Adrenal gland (tissue), 12 donors: ENCODE results near the gene CAMKK1. TPM values are rescaled to one million over a fixed set of nuclear protein-coding genes. Genes with fewer than 3 reads are reported as not detected.
A peak's percentile ranks its signal among the peaks of the same experiment; 100 is the strongest.

ENCODE experiments used
- DNase-seq, 7 donors: peaks; one replicate each; pipeline ENCODE4 v3.0.0-alpha.2; 2019 to 2020
- H3K27ac ChIP-seq, 5 donors: fragments of 200-600 bp; sonication (generic) in 4 of 5; 1 replicate in 3 of 5; 2 replicates in 2 of 5; pipeline versions ENCODE4 v1.5.1 to v1.8.0; 2016 to 2020; ENCODE audit warnings: mild to moderate bottlenecking in 1 of 5
- H3K27me3 ChIP-seq: fragments of 200-600 bp; 2 replicates; pipeline ENCODE4 v1.8.0; 2021
- H3K36me3 ChIP-seq, 2 donors: fragments of 200-600 bp; replicated peaks in 1 of 2; 1 replicate in 1 of 2; 2 replicates in 1 of 2; pipeline versions ENCODE4 v1.5.1 to v1.8.0; 2018 to 2022
- H3K4me1 ChIP-seq, 2 donors: fragments of 200-600 bp; replicated peaks in 1 of 2; 1 replicate in 1 of 2; 2 replicates in 1 of 2; pipeline versions ENCODE4 v1.5.1 to v1.8.0; 2018 to 2021
- H3K4me3 ChIP-seq, 4 donors: fragments of 200-600 bp; sonication (generic) in 3 of 4; one replicate each; pipeline ENCODE4 v1.5.1; 2016 to 2018
- H3K9me3 ChIP-seq, 3 donors: fragments of 200-600 bp; sonication (generic) in 1 of 3; replicated peaks in 1 of 3; 1 replicate in 2 of 3; 2 replicates in 1 of 3; pipeline versions ENCODE4 v1.5.1 to v1.8.0; 2016 to 2021
- POLR2A ChIP-seq, 2 donors: fragments of 450-650 bp; IDR thresholded peaks; one replicate each; pipeline ENCODE4 v1.6.1; 2017; ENCODE audit warnings: antibody characterized with exemption in 2 of 2, mild to moderate bottlenecking in 2 of 2, moderate library complexity in 1 of 2
- WGBS, 4 donors: extraction: QIAGEN DNeasy Blood & Tissue Kit in 2 of 4; methylation state at CpG; one replicate each; pipeline versions ENCODE4 v1.1.5 to v1.1.7; 2013 to 2017; 5-methylcytosine and 5-hydroxymethylcytosine counted together
- intact Hi-C, 2 donors: fragments of 100-400 bp; cut with DNase I; formaldehyde crosslinking; loops; one replicate each; pipeline versions ENCODE4 v1.14.1 to v1.15.0; 2022 to 2023
- polyA plus RNA-seq, 3 donors: library from polyadenylated mRNA; stranded (reverse); fragments of 200-250 nt in 2 of 3; fragments of 350-450 nt in 1 of 3; fragmentation: Illumina TruSeq in 1 of 3; extraction: RNeasy Lipid Tissue Mini Kit (QIAGEN cat#74804) in 1 of 3; gene quantifications; one replicate each; pipeline ENCODE4 v1.2.3, GENCODE V29; 2013 to 2014
- total RNA-seq, 9 donors: library from RNA; depleted of rRNA in 4 of 9; stranded (reverse); fragments of >200 nt in 4 of 9; fragments of 120-200 nt in 1 of 9; fragmentation: NEBNext Ultra II Directional in 1 of 9; extraction: Animal tissue kit (Norgen Biotek cat#: 25700) in 1 of 9; gene quantifications; one replicate each; pipeline versions ENCODE4 v1.1.0 to v1.2.4, GENCODE V29; 2013 to 2023
- TF ChIP-seq, protein P1 (sequence below), 6 experiments: fragments of 450-650 bp in 4 of 6; fragments of 200-600 bp in 2 of 6; sonication (generic) in 1 of 6; IDR thresholded peaks; 1 replicate in 5 of 6; 2 replicates in 1 of 6; pipeline versions ENCODE4 v1.5.1 to v1.8.0; 2016 to 2021; ENCODE audit warnings: antibody characterized with exemption in 6 of 6, mild to moderate bottlenecking in 2 of 6, moderate library complexity in 1 of 6
- donor health status: healthy with polysubstance abuse.
- donor health status: Bipolar disorder and iron deficiency.
- donor health status: DM: yes; HTN: yes; CAD: no.
- donor health status: DM: no; HTN: no; CAD: no.
- donor health status: DM: no; HTN: no; CAD: no.
- donor health status: DM: yes; HTN: yes; CAD: no.

The CAMKK1 gene
- total and polyA plus RNA-seq, 12 donors = 6.0 to 28.2 (median 10.8) TPM

DNA sequence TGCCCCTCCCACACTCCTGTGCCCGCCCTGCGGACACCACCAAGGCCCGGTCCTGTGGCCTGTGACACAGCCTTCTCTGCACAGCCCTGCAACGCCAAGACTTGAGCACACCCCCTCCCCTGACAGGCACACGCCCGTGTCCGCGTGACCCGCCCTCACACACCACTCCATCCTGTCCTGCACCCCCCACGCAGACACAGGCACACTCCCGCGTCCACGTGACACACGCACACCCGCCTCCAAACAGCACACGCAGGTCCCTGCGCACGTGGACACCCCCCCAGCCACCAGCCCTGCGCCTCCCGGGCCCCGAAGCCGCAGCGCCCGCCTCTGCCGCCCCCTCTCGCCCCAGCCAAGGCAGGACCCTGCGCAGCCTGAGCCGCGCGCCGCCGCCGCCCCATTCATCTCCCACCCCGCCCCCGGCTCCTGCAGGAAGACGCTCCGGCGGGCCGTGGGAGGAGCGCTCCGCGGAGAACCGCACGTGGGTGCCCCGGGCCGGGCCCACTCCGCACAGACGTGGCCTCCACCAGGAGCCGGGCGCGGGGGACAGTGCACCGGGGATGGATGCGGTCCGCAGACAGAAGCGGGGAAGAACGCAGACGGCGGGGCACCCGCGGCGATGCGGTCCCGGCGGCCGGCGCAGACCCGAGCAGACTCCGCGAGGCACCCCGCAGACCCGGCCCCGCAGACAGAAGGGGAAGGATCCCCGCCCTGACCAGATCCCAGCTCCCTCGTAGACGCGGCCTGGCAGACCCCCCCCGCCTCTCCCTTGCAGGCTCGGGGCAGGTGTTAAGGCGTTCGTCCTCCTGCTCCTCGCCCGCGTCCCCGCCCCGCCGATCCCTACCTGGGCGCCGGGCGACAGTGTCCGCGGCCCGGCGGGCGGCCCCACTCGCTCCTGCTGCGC is 506 bp downstream of the CAMKK1 start:
- DNase-seq = peak; percentile 88 to 96 (median 93)
- no peaks in the 10 kb centered on the region for H3K36me3 ChIP-seq
- no peaks in the 10 kb centered on the region for H3K27me3 ChIP-seq
- 0 to 1% (median 0%) methylated on average over 16 to 93 of the region's 96 CpGs for WGBS, 4 donors
- H3K9me3 ChIP-seq = no peaks in the 10 kb centered on the region
- peak overlapping the region in 3 of 4 donors; percentile 5 to 71 (median 47) for H3K4me3 ChIP-seq
- TF ChIP-seq, protein P1, sequence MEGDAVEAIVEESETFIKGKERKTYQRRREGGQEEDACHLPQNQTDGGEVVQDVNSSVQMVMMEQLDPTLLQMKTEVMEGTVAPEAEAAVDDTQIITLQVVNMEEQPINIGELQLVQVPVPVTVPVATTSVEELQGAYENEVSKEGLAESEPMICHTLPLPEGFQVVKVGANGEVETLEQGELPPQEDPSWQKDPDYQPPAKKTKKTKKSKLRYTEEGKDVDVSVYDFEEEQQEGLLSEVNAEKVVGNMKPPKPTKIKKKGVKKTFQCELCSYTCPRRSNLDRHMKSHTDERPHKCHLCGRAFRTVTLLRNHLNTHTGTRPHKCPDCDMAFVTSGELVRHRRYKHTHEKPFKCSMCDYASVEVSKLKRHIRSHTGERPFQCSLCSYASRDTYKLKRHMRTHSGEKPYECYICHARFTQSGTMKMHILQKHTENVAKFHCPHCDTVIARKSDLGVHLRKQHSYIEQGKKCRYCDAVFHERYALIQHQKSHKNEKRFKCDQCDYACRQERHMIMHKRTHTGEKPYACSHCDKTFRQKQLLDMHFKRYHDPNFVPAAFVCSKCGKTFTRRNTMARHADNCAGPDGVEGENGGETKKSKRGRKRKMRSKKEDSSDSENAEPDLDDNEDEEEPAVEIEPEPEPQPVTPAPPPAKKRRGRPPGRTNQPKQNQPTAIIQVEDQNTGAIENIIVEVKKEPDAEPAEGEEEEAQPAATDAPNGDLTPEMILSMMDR (IDR thresholded peaks at IDR 0.05) = no peak
- peak in 1 of 2 donors; percentile 87 for TF ChIP-seq POLR2A (IDR thresholded peaks at IDR 0.05)
- H3K4me1 ChIP-seq = peaks cover 67 to 76% of the 10 kb centered on the region in 2 donors
- intact Hi-C loops = no loop called here
- H3K27ac ChIP-seq = peak overlapping the region in 4 of 5 donors; percentile 46 to 91 (median 91)

DNA sequence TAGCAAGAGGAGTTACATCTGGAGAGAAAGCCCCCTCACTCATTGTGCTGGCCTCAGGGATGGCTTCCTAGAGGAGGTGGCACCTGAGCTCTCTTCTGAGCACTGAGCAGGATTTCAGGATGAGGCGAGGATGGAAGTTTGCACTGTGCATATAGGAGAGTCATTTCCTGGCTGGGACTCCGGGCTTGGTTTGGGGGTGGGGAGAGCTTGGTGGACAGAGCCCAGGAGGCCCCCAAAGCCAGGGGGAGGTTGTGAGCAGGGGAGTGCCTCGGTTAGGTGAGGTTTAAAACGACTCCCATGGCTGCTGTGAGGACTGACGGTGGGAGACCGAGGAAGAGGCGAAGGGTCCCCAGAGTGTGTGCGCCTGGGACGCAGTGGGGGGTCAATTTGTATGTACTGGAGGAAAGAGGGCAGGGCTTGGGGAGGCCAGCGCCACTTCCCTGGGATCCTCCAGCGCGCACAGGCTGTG is 1.2 kb downstream of the CAMKK1 start:
- peak in 1 of 2 donors; percentile 28 for TF ChIP-seq POLR2A (IDR thresholded peaks at IDR 0.05)
- TF ChIP-seq, protein P1 (IDR thresholded peaks at IDR 0.05) = no peak
- H3K4me3 ChIP-seq = peak overlapping the region in 2 of 4 donors; percentile 47 to 71

DNA sequence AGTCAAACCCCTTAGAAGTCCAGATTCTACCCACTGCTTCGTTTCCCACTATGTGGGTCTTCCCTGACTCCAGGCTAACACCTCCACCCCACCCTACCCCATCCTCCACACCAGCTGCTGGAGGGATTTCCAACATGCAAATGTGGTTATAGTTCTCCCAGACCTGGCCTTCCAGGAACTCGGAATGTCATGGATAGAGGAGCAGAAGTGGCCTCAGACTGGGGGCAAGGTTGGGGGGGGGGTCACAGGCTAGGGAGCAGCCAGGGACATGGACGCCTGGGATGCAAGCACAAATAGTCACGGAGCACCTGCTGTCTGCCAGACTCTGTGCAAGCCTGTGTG is 2.0 kb downstream of the CAMKK1 start:
- H3K36me3 ChIP-seq = no peaks in the 10 kb centered on the region
- no peak overlapping the region for H3K4me3 ChIP-seq
- no peaks in the 10 kb centered on the region for H3K9me3 ChIP-seq
- 36 to 55% (median 41%) methylated on average over 3 to 4 of the region's 4 CpGs for WGBS, 4 donors
- no peak for TF ChIP-seq POLR2A (IDR thresholded peaks at IDR 0.05)
- TF ChIP-seq, protein P1 (IDR thresholded peaks at IDR 0.05) = no peak
- peak overlapping the region in 3 of 5 donors; percentile 91 for H3K27ac ChIP-seq
- H3K27me3 ChIP-seq = no peaks in the 10 kb centered on the region
- peaks cover 71 to 80% of the 10 kb centered on the region in 2 donors for H3K4me1 ChIP-seq
- DNase-seq = no peak
- intact Hi-C loops = no loop called here

More for the DNA sequence above, 1.2 kb downstream of the CAMKK1 start:
- no peaks in the 10 kb centered on the region for H3K27me3 ChIP-seq
- no peaks in the 10 kb centered on the region for H3K36me3 ChIP-seq
- H3K4me1 ChIP-seq = peaks cover 71 to 81% of the 10 kb centered on the region in 2 donors
- H3K27ac ChIP-seq = peak overlapping the region in 3 of 5 donors; percentile 91
- DNase-seq = no peak
- WGBS, 4 donors = 34 to 55% (median 37%) methylated on average over 9 to 12 of the region's 12 CpGs
- intact Hi-C loops = no loop called here
- no peaks in the 10 kb centered on the region for H3K9me3 ChIP-seq

DNA sequence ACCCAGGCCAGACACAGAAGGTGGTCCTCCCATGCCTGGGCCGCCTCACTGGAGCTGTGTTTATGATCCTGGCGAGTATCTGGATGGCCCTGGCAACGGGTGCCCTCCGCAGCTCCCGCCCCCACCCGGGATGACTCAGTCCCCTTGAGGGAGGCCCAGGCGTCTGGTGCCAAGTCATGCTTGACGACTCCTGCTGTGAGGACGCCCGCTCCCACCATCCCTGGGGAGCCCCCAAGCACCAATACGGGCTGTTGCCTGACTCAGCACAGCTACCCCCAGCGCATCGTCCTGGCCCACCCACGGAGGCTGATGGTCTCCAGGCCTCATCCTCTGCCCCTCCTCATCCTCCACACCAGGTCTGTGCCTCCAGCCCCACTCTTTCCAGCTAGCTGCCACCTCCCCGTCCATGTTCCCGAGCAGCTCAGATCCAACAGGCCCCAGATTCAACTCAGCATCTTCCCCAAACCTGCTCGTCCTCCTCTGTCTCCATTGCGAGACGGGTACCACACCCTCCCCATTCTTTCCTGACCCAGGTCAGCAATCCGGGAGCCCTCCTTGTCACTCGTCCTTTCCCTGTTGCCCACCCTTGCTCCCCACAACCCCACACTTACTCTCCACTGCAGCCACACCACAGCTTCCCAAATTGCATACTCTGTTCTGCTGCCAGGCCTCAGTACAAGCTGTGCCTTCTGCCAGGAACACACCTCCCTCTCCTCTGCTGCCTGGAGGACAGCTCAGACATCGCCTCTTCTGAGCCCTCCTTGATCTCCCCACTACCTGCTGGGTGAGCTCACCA is 2.6 kb downstream of the CAMKK1 start:
- Histone ChIP-seq H3K9me3 (no peaks in the 10 kb centered on the region), H3K27me3 (no peaks in the 10 kb centered on the region), H3K4me3 (no peak overlapping the region), H3K36me3 (peaks cover 0 to 2% of the 10 kb centered on the region in 2 donors), H3K4me1 (peaks cover 74 to 80% of the 10 kb centered on the region in 2 donors), H3K27ac (peak overlapping the region in 4 of 5 donors; percentile 52 to 91 (median 91))
- 41 to 44% (median 43%) methylated on average over 15 to 22 of the region's 22 CpGs for WGBS, 4 donors
- DNase-seq = peak; percentile 92 to 96 (median 93)
- intact Hi-C loops = no loop called here
- peak in 1 of 2 donors; percentile 71 for TF ChIP-seq POLR2A (IDR thresholded peaks at IDR 0.05)
- TF ChIP-seq, protein P1 (IDR thresholded peaks at IDR 0.05) = no peak
